Kidney epithelial cell (primary cell): ENCODE data around the gene MMRN1. TPM values are rescaled to one million over a fixed set of nuclear protein-coding genes. Genes with fewer than 3 reads are reported as not detected.

Experiments used
- DNase-seq: peaks from one replicate; pipeline ENCODE4 v3.0.0-alpha.2; 2010; ENCODE audit warnings: low read depth
- H3K27me3 ChIP-seq: 2 replicates; pipeline ENCODE4 v1.6.0; 2011; ENCODE audit warnings: low read length; ENCODE audit not compliant: control insufficient read depth, insufficient read depth
- H3K36me3 ChIP-seq: 2 replicates; pipeline ENCODE4 v1.5.1; 2011; ENCODE audit warnings: low read length; ENCODE audit not compliant: control insufficient read depth, insufficient read depth
- H3K4me3 ChIP-seq: 2 replicates; pipeline ENCODE4 v1.5.1; 2011; ENCODE audit warnings: low read depth, mild to moderate bottlenecking, control low read depth, low read length
- CTCF ChIP-seq: IDR thresholded peaks from 2 replicates; pipeline ENCODE4 v1.5.1; 2011; ENCODE audit warnings: mild to moderate bottlenecking, moderate library complexity, low read length, control low read depth, inconsistent platforms; ENCODE audit not compliant: insufficient read depth, poor library complexity, severe bottlenecking
- total RNA-seq: library from RNA; depleted of rRNA; stranded (reverse); fragments of >200 nt; gene quantifications from 2 replicates; pipeline ENCODE4 v1.2.3, GENCODE V29; 2015

The MMRN1 gene
- not detected in 2 replicates for total RNA-seq

GRCh38 chr4:89894649-89895550 is at the start of gene MMRN1:
Gene MMRN1 (plus strand): TSS chr4:89894854. CDS start chr4:89894972, 118 bp downstream.
- DNase-seq = no peak
- Histone ChIP-seq H3K36me3 (no peaks in the 10 kb centered on the region), H3K4me3 (no peak within 1 kb of the TSS), H3K27me3 (no peaks in the 10 kb centered on the region)
- TF ChIP-seq CTCF = no peak

DNA sequence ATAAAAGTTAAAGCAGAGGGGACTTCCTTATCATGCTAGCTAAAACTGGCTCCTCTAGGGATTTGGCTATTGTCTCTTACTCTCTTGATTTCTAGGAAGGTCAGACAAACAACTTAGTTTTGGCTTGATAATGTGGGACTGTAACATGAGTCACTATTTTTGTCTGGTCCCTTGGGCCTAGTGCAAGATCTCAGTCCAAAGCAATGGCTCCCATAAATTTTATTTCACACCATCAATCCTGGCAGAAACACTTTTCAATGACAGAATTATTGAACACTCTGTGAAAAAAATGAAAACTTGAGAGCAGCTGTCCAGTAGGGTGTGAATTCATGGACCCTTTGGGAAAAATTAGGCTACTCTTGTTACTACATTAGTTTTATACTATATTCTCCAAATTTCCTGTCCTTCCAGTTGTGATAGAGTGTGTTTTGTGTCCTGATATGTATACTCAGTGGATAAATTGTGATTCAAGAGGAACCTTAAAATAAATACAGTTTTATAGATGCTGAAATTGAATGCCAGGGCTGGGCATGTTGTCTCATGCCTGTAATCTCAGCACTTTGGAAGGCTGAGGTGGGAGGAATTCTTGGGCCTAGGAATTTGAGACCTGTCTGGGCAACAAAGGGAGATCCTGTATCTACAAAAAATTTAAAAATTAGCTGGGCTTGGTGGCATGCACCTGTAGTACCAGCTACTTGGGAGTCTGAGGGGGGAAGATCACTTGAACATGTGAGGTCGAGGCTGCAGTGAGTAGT is 46.9 kb upstream of the MMRN1 start:
- Histone ChIP-seq H3K36me3 (no peaks in the 10 kb centered on the region), H3K4me3 (no peak overlapping the region), H3K27me3 (no peaks in the 10 kb centered on the region)
- no peak for TF ChIP-seq CTCF
- DNase-seq = no peak

- DNase-seq = no peak
- Histone ChIP-seq H3K27me3 (no peaks in the 10 kb centered on the region), H3K36me3 (no peaks in the 10 kb centered on the region), H3K4me3 (no peak overlapping the region)
- no peak for TF ChIP-seq CTCF
Observed at GRCh38 chr4:89855236-89855635, 39.4 kb upstream of the MMRN1 start.

- TF ChIP-seq CTCF = no peak
Observed at GRCh38 chr4:89860971-89861370, 33.7 kb upstream of the MMRN1 start.

GRCh38 chr4:89863533-89863932 is 31.1 kb upstream of the MMRN1 start:
- Histone ChIP-seq H3K36me3 (no peaks in the 10 kb centered on the region), H3K4me3 (no peak overlapping the region), H3K27me3 (no peaks in the 10 kb centered on the region)
- no peak for DNase-seq
- no peak for TF ChIP-seq CTCF

More at GRCh38 chr4:89860971-89861370, 33.7 kb upstream of the MMRN1 start:
- Histone ChIP-seq H3K36me3 (no peaks in the 10 kb centered on the region), H3K4me3 (no peak overlapping the region), H3K27me3 (no peaks in the 10 kb centered on the region)
- no peak for DNase-seq
